GM19372 (cell line): ENCODE results near the gene MEGF6.

ENCODE experiments used
- ATAC-seq: cut with Tn5 transposase; IDR thresholded peaks from one replicate; pipeline ENCODE4 v1.9.1; 2021; ENCODE audit warnings: mild to moderate bottlenecking, low read depth, moderate library complexity; ENCODE audit not compliant: unreplicated experiment

Gene MEGF6

DNA sequence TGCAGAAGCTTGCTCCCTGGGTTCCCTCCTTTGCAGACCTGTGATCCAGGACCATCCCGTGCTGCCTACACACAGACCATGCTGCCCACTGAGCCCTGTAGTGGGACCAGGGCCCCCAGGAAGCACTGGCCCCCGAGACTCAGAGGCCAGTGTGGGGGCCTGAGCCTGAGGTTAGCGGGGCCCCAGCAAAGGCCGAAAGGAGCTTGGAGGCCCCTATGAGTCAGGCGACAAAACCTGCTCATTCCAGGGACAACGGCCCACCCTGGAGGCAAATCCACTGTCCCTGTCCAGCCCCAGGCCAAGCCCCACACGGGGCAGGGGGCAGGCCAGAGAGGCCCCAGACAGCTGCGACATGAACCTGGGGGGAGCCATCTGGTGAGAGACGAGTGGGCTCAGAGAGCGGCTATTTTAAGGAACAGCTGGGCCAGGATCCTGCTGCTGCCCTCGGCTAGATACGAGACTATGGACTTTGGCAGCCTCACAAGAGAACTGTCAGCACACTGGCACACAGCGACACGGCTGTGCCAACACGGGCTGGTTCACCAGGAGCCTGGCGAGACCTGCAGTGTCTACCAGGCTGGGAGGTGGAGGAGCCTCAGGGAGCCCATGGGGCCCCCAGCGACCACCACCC lies 82.1 kb downstream of the MEGF6 start:
- ATAC-seq = no peak

DNA sequence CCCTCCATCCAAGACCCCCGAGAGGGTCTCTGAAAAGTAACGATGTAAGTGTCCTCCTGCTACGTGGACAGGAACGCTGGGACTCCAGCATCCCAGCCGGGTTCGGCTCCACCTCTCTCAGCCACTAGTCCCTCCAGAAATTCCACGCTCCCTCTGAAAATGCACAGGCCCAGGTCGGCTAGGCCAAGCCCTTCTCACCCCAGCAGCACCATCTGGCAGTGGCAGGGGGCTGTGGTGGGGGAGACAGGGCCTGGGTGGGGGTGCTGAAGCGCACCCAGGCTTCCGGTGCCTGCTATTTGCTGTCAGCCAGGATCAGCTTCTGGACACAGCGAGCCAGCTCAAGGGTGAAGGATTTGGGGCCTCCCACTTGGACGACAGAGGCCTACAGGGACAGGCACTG lies 83.5 kb downstream of the MEGF6 start:
- ATAC-seq = no peak

DNA sequence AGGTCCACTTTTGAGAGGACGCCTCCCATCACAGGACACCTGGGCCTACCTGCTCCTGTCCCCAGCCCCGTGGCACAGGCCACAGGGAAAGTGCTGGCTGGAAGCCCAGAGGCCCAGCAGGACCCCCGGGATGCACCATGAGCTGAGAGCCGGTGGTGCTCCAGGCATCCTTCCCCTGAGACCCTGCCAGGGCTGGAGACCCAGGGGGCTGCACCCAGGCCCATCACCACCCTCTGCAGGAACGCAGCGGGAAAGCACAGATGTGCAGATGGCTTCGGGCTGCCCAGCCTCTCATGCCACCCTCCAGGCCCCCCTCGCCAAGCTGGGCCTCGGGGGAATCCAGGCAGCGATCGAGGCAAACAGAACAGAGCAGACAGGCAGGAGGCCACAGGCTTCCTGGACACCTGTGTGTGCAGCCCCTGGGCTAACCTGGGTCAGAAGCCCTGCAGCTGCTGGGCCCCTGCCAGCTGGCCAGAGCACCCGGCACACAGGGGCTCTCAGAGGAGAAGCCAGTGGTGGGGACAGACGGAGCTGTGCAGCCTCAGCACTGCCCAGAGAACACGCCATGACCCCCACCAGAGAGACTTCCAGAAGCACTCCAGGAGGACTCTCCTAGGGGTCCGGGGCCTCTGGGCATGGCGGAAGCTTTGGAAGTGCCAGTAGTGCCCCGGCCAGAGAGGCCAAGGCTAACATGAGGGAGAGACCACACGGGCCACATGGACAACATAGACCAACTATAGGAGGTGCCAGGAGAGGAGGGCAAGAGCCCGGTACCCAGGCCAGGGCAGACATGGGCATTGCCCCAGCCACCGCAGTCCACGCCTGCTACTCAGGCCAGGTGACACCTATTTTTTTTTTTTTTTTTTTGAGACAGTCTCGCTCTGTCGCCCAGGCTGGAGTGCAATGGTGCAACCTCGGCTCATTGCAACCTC lies 85.5 kb downstream of the MEGF6 start:
- no peak for ATAC-seq

DNA sequence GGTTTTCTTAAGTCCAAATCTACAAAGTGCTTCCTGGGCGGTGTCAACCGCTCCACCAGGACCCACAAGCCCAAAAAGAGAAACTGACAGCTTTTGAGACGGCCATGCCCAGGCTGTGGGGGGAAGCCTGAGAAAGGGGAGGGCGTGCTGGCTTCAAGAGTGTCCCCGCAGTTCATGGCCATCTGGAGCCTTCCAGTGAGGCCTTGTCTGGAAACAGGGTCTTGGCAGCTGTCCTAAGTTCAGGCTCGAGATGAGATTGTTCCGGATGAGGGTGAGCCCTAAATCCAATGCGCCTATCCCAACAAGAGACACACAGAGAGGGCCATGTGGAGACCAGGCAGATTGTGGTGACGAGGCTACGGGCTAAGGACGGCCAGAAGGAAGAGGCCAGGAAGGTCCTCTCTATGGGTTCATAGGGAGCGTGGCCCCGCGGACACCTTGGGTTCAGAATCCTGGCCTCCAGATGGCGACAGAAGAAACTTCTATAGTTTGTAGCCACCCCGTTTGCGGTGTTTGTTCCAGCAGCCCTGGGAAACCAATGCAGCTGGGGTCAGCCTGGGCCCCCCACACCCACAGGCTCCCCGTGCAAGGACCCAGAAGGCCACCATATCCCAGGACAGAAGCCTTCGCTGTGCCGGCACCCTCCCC lies 86.6 kb downstream of the MEGF6 start:
- ATAC-seq = no peak

DNA sequence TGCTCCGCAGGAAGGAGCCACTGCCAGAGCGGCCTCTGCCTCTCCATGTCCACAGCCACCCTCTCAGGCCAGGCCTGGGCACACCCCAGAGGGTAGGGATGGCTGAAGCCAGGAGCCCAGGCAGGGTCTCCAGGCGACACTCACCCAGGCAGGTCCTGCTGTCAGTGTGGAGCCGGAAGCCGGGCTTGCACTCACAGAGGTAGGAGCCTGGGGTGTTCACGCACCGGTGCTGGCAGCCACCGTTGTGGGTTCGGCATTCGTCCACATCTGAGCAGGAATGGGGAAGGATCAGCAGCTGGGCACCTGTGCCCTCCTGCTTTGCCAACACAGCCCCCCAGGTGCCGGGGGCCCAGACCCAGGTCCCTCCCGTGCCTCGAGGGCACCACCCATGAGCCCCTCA lies 87.3 kb downstream of the MEGF6 start:
- no peak for ATAC-seq

DNA sequence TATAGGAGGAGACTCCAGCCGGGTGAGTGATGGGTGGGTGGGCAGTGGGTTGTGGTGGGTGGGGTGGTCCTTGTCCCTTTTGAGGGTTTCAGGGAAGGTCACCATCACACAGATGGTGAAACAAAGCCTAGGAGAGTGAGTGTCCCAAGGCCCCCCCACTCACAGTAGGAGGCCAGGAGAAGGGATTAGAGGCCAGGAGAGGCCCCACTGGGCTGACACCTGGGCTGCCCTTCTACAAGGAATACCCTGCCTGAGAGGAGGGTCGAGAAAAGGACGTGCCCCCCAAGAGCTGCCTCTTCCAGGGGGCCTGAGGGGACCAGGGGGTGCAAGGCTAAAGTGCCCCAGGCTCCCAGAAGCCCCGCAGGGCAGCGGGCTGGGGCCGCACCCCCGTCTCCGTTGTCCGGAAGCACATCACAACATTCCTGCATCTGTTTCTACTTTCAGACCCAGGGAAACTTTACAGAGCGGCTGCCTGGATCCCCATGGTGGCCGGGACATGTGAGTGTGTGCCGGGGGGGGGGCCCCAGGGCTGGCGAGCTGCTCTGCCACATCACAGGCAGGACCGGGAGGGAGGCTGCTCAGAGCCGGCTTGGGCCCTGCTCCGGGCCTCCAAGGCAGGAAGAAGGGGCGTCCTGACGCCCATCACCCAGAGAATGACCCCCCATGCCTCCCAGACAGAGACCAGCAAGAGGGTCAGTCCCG lies 88.6 kb downstream of the MEGF6 start:
- ATAC-seq = no peak

DNA sequence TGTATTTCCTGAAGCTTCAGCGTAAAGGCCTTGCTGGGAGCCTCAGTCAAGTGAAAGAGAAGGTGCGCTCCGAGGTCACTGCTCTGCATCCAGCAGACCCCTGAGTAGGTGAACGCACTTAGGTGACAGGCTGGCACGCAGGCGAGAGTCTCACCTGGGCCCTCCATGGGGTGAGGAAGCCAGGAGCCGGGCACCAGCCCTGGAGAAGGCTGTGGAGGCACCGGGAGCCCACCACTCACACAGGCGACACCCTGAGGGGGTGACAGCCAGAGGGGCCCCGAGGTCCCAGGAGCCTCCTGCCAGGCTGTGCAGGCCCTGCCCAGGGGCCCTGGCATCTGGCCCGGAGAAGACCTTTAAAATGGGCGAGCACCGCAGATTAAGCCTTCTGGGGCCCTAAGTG lies 89.2 kb downstream of the MEGF6 start:
- no peak for ATAC-seq

DNA sequence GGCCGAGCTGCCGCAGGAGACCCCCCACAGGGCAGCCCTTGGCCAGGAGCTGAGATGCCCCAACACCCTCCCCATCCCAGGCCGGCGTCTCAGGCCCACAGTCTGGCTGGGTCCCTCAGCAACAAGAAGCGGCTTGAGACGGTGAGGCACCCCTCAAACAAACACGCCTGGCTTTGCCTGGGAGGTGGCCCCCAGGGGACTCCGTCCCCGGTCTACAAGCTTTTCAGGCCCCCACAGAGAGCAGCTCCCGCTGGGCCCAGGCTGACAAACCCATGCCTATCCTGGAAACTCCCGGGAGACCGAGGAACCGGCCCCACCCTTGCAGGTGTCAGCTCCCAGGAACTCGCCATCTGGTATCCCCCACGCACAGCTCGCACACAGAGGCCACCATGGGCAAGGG lies 89.9 kb downstream of the MEGF6 start:
- no peak for ATAC-seq

DNA sequence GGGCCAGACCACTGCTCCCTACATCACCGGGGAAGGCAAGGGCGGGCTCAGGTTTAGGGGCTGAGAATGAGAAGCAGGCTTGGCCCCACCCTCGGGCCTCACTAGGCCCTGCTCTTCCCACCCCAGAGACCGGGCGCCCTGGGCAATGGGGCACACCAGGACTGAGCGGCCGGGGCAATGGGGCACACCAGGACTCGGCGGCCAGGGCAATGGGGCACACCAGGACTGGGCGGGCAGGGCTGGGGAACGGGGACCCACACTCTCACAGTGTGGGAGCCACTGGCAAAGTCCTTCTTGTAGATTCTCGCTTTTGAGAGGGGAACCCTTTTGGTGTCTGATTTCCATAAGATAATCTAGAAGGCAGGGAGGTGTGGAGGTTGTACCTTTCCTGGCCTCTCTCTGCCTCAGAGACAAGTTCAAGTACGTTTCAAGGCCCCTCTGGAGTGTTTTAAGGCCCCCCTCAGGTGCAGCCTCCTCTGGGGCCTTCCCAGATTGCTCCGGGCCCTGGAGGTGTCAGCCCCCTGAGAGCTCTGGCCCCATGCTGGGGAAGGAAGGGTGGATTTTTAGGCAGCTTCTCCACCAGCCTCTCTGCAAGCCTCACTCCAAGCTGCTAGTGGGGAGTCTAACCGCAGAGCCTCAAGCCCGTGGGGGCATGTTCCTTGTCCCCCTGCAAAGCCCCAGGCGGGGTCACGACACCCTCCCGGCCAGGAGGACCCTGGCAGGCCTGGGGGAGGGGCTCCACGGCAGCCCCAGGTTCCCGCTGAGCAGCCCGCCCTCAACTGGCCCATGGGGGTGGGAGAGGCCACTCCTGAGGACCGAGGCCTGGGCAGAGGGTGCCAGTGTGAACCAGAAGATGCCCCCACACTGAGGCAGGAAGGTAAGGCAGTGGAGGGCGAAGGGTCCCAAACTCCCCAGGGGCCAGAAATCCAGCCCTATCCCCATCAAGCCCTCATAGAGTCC lies 90.6 kb downstream of the MEGF6 start:
- no peak for ATAC-seq

DNA sequence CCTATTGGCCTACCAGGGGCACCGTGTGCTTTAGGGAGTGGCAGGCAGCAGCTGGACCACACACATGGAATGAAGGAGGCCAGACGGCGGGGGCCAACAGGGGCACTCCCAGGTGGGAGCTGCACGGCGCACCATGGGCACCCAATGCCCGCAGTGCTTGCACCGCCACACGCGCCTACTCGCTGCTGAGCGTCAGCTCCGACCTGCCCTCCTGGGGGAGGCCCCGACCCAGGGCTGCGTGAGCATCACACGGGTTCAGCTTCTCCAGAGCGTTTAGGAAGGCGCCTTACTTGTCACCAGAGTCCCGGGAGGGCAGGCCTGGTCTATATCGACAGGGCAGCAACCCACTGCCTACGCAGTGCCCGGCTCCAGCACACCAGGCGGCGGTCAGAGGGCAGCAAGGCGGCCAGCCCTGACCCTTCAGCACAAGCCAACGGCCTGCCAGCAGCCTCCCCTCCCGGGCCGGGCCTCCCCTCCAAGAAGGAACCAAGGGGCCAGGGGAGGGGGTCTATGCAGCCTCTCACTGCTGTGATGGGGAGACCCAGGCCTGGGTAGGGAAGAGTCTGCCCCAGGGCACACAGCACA lies 91.9 kb downstream of the MEGF6 start:
- no peak for ATAC-seq

DNA sequence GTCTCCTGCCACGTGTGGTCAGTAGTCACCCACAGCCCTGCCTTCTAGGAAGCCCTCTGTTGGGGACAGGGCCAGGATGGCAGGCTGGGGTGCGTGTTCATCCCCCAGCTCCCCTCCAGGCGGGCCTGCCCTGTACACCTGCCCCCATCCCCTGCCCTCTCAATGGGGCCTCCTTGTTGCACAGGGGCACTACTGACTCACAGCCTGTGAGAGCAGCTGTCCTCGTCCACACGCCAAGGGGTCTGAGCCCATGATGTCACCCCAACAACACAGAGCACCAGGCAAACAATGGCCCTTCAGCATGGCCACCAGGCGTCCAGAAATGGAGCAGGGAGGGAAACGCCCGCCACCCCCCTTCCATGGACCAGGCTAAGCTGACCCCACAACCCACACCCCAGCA lies 92.6 kb downstream of the MEGF6 start:
- no peak for ATAC-seq

DNA sequence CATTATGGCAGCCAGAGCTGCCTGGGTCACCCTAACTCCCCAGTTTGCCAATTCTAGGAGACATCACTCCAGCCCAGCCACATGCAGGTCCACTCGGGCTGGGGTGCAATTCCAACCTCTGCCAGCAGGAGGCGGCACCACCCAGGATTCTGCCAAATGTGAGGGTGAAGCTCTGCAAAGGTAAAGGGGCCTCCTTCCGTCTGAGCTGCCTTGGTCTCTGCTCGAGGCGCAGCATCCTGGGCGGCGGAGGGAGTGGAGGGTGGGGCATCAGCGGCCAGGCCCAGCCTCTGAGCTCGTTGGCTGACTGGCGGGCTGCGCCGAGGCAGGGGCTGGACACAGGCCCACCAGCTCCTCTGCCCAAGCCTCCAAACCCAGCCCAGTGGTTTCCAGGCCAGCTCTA lies 93.1 kb downstream of the MEGF6 start:
- ATAC-seq = no peak

DNA sequence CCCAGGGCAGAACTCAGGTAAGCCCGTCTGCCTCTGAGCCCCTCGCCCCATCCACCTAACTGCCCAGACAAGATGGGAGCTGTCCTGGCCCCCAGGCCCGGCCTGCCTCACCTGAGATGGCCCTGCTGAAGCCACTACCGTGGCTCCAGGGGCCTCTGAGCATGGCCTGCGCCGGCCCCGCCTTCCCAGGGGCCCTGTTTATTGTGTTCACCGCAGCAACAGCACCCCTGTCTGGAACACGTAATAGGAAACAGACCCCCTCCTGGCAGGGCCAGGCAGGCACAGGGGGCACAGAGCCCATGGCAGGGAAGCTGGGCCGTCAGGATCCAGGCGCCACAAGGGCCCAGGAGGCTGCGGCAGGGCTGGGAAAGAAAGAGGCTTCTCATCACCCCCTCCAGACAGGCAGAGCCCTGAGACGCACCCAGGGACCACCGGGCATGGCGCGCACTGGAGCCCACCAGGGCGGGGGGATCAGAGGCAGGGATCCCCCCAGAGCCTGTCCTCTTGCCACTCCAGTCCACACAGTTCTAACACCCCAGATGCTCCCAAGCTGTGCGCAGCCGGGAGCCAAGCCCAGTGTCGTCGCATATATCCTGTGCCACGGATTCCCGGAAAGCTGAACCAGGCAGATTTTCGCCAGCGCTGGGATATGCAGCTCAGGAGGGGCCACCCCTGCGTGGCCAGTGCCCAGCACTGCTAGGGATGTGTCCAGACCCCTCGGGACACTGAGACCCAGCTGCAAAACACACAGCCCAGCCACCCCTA lies 94.2 kb downstream of the MEGF6 start:
- ATAC-seq = no peak

DNA sequence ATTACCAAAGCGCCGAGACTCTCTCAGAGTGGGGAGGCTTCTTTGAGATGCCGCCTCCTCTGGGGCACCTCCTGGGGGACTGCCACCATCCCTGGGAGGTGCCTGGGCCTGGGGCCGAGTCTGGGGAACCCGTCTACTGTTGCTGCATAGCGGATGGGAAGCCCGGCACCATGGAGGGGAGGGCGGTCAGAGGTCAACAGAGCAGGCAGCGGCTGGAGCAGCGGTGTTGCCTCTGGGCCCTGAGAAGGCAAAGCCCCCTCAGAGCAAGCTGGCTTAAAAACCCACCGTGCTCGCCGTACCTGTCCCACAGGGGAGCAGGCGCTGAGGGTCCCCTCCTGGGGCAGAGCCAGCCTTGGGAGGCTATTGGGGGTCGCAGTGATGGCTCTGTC lies 94.8 kb downstream of the MEGF6 start:
- ATAC-seq = no peak

DNA sequence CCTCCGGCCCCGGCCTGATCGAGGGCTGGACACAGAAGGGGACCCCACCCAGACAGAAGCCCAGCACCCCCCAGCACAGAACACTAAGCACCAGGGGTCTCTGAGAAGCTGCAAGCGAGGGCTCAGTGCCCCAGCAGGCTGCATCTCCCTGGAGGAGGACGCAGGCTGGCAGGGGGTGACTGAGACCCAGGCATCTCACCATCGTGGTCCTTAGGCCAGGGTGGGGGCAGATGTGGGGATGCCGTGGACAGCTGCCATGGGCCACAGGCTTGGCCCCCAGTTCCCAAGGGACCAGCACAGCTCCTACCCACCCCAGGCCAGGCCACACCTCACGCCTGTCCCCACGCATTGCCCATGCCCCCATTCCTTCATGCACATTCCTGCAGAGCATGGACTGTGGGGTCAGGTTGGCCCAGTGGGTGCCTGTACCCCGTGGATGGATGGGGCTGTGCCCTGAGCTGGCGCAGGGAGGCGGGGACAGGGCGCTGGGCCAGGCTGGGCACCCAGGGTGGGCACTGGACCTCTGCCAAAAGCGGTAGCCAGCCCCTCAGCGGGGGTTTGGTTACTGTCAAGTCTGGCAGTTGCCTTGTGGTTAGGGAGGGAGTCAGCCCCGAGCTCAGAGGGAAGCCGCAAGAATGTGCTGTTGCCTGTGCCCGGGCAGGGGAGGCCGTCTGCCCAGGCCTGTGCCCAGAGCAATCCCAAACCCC lies 95.4 kb downstream of the MEGF6 start:
- ATAC-seq = no peak

DNA sequence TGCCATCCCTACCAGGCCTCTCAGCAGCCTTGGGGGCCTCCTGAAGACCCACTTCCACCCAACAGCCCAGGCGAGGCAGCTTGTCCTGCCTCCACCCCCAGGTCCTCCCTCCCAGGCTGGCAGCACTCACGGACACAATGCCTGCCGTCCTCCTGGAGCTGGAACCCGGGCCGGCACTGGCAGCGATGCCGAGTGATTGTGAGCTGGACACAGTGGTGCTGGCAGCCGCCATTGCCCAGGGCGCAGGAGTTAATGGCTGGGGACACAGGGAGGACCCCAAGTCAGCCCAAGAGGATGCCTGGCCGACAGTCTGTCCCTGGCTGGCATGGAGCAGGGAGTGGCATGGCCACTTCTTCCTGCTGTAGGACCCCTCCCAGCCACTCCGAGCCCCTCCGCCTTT lies 96.0 kb downstream of the MEGF6 start:
- no peak for ATAC-seq

DNA sequence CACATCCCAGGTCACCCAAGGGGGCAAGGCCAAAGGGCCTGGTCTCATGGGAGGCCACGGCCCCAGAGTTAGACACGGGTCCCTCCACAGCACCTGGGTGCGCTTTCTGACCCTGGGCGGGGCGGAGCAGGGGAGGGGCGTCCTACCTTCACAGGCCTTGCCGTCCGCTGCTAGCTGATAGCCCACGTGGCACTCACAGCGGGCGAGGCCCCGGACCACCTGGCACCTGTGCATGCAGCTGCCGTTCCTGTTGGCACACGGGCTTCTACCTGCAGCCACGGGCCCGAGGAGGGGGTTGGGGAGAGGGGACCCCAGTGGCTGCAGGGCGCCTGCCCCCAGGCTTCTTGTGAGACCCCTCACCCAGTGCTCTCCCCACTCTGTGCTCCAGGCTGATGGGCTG lies 96.9 kb downstream of the MEGF6 start:
- ATAC-seq = no peak

DNA sequence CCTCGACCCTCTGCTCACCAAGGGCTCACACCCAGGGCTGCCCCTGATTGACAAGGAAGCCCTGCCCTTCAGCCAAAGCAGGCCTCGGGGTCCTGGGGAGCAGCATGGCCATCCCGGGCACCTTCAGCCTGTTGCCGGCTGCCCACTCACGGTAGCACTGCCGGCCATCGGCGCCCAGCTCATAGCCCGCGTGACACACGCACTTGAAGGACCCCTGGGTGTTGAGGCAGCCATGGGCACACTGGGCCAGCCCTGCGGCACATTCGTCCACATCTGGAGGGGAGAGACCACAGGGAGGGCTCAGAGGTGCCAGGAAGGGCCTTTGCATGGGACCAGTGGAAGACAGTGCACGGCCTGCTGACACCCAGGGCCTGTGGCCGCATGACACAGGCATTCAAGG lies 99.5 kb downstream of the MEGF6 start:
- ATAC-seq = no peak
